ENCODE data around the gene SPART. TPM values are rescaled to one million over a fixed set of nuclear protein-coding genes. Genes with fewer than 3 reads are reported as not detected.

The SPART gene
- polyA plus RNA-seq, 1 donor (not counting 4 experiments of a cell fraction or from before 2014, with no cell fraction given), result 35.5 TPM

GRCh38 chr13:36339600-36340155 lies 6.5 kb downstream of the SPART start:
- FAIRE-seq (no peak), DNase-seq (ENCODE audit: low read depth, low spot score) (no peak)
- Histone ChIP-seq H3K9me1 (ENCODE audit: control insufficient read depth, extremely low read depth, insufficient read depth, low read length) (no peaks in the 10 kb centered on the region), H3K4me2 (ENCODE audit: control insufficient read depth, extremely low read depth, insufficient read depth, low read depth, low read length) (no peak overlapping the region), H3K36me3 (ENCODE audit: control insufficient read depth in 2 of 2, extremely low read depth in 1 of 2, insufficient read depth in 2 of 2, low read length in 2 of 2) (no peaks in the 10 kb centered on the region), H3K27me3 (ENCODE audit: control insufficient read depth, extremely low read depth, insufficient read depth, low read length) (no peaks in the 10 kb centered on the region), H4K20me1 (ENCODE audit: control insufficient read depth, extremely low read depth, insufficient read depth, low read length) (no peaks in the 10 kb centered on the region), H3K79me2 (ENCODE audit: control insufficient read depth, insufficient read depth, low read length) (peaks cover 77% of the 10 kb centered on the region), H3K9me3 (ENCODE audit: control insufficient read depth, low read depth, low read length) (no peaks in the 10 kb centered on the region), H2AFZ (ENCODE audit: control insufficient read depth, low read length) (no peak overlapping the region), H3K4me3 (ENCODE audit: control insufficient read depth in 2 of 3, extremely low read depth in 1 of 3, insufficient read depth in 2 of 3, low read depth in 1 of 3, low read length in 3 of 3) (no peak overlapping the region), H3K4me1 (ENCODE audit: control insufficient read depth, extremely low read depth, insufficient read depth, low read length) (peaks cover 17% of the 10 kb centered on the region), H3K9ac (ENCODE audit: control insufficient read depth, extremely low read depth, insufficient read depth, low read length) (no peak overlapping the region), H3K27ac (ENCODE audit: control insufficient read depth, insufficient read depth, low read length) (no peak overlapping the region)
- no peak for TF ChIP-seq EZH2 (IDR thresholded peaks at IDR 0.05; ENCODE audit: low read length)
- TF ChIP-seq, protein P1, sequence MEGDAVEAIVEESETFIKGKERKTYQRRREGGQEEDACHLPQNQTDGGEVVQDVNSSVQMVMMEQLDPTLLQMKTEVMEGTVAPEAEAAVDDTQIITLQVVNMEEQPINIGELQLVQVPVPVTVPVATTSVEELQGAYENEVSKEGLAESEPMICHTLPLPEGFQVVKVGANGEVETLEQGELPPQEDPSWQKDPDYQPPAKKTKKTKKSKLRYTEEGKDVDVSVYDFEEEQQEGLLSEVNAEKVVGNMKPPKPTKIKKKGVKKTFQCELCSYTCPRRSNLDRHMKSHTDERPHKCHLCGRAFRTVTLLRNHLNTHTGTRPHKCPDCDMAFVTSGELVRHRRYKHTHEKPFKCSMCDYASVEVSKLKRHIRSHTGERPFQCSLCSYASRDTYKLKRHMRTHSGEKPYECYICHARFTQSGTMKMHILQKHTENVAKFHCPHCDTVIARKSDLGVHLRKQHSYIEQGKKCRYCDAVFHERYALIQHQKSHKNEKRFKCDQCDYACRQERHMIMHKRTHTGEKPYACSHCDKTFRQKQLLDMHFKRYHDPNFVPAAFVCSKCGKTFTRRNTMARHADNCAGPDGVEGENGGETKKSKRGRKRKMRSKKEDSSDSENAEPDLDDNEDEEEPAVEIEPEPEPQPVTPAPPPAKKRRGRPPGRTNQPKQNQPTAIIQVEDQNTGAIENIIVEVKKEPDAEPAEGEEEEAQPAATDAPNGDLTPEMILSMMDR (optimal IDR thresholded peaks at IDR 0.05 in 1 of 3, IDR thresholded peaks at IDR 0.05 in 1 of 3, conservative IDR thresholded peaks at IDR 0.05 in 1 of 3; ENCODE audit: extremely low read depth in 1 of 3, insufficient read depth in 2 of 3, low read length in 3 of 3), result no peak
- dilution Hi-C loops (cut with MboI; ENCODE audit: extremely low pct_ligation_motif_present, low sequenced_read_pairs), result no loop called here

DNA sequence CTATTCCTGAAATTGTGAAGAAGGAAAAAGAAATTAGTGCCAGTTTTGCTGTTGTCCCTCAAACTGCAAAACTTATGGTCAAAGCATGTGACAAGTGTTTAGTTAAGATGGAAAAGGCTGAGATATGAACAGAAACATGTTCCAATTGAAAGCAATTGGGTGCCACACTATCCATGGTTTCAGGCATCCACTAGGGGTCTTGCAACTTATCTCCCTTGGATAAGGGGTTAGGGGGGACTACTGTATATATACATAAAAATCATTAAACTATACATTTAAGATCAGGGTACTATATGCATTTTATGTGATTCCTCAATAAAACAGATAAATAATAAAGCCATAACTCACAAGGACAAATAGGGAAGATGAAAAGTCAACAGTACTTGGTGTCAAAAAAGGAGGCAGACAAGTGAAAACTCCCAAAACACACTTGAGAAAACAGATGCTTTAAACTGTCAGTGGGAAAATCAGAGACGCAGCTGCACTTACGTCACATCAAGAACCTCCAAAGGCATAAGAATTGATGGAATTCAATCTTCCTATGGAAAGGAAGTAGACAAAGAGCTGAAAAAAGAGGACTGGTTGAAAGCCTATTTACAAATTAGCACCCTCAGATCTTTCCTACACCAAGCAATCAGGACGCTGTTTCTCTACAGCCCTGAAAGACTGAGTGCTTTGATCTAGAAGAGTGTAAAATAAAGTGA lies 8.1 kb downstream of the SPART start:
- Histone ChIP-seq H3K36me3 (ENCODE audit: control insufficient read depth in 2 of 2, extremely low read depth in 1 of 2, insufficient read depth in 2 of 2, low read length in 2 of 2) (no peaks in the 10 kb centered on the region), H3K4me2 (ENCODE audit: control insufficient read depth, extremely low read depth, insufficient read depth, low read depth, low read length) (no peak overlapping the region), H2AFZ (ENCODE audit: control insufficient read depth, low read length) (no peak overlapping the region), H3K27ac (ENCODE audit: control insufficient read depth, insufficient read depth, low read length) (no peak overlapping the region), H3K9me3 (ENCODE audit: control insufficient read depth, low read depth, low read length) (no peaks in the 10 kb centered on the region), H3K9me1 (ENCODE audit: control insufficient read depth, extremely low read depth, insufficient read depth, low read length) (no peaks in the 10 kb centered on the region), H4K20me1 (ENCODE audit: control insufficient read depth, extremely low read depth, insufficient read depth, low read length) (no peaks in the 10 kb centered on the region), H3K9ac (ENCODE audit: control insufficient read depth, extremely low read depth, insufficient read depth, low read length) (no peak overlapping the region), H3K27me3 (ENCODE audit: control insufficient read depth, extremely low read depth, insufficient read depth, low read length) (no peaks in the 10 kb centered on the region), H3K4me3 (ENCODE audit: control insufficient read depth in 2 of 3, extremely low read depth in 1 of 3, insufficient read depth in 2 of 3, low read depth in 1 of 3, low read length in 3 of 3) (no peak overlapping the region), H3K4me1 (ENCODE audit: control insufficient read depth, extremely low read depth, insufficient read depth, low read length) (peaks cover 14% of the 10 kb centered on the region), H3K79me2 (ENCODE audit: control insufficient read depth, insufficient read depth, low read length) (peaks cover 66% of the 10 kb centered on the region)
- dilution Hi-C loops (cut with MboI; ENCODE audit: extremely low pct_ligation_motif_present, low sequenced_read_pairs), result no loop called here
- FAIRE-seq, result no peak
- DNase-seq (ENCODE audit: low read depth, low spot score), result no peak
- TF ChIP-seq, protein P1 (optimal IDR thresholded peaks at IDR 0.05 in 1 of 3, IDR thresholded peaks at IDR 0.05 in 1 of 3, conservative IDR thresholded peaks at IDR 0.05 in 1 of 3; ENCODE audit: extremely low read depth in 1 of 3, insufficient read depth in 2 of 3, low read length in 3 of 3), result no peak
- no peak for TF ChIP-seq EZH2 (IDR thresholded peaks at IDR 0.05; ENCODE audit: low read length)
